Muscle layer of colon (tissue), 2 donors: ENCODE measurements around the gene OBP2A.
"Not testable (repeated sequence)": the region's sequence is repeated elsewhere in the genome, so short reads cannot be mapped to it uniquely, and the experiment has no call there.

ENCODE experiments used
- H3K27ac ChIP-seq: one replicate; pipeline ENCODE4 v1.7.0; 2013; ENCODE audit warnings: low read depth, mild to moderate bottlenecking, low read length, moderate library complexity
- H3K27me3 ChIP-seq, 2 donors: one replicate each; pipeline ENCODE4 v1.7.0; 2013; ENCODE audit warnings: low read length in 2 of 2, mild to moderate bottlenecking in 2 of 2; ENCODE audit not compliant: insufficient read depth in 2 of 2, control insufficient read depth in 1 of 2
- H3K36me3 ChIP-seq: one replicate; pipeline ENCODE4 v1.7.0; 2013; ENCODE audit warnings: mild to moderate bottlenecking, low read length; ENCODE audit not compliant: insufficient read depth
- H3K4me1 ChIP-seq: one replicate; pipeline ENCODE4 v1.7.0; 2013; ENCODE audit warnings: mild to moderate bottlenecking, low read length; ENCODE audit not compliant: insufficient read depth
- H3K4me3 ChIP-seq, 2 donors: one replicate each; pipeline ENCODE4 v1.7.0; 2013; ENCODE audit warnings: low read length in 2 of 2, low read depth in 1 of 2, mild to moderate bottlenecking in 1 of 2, moderate library complexity in 1 of 2
- H3K9ac ChIP-seq: one replicate; pipeline ENCODE4 v1.7.0; 2013; ENCODE audit warnings: low read length
- H3K9me3 ChIP-seq: one replicate; pipeline ENCODE4 v1.7.0; 2013; ENCODE audit warnings: mild to moderate bottlenecking, low read length
- donor health status: abdominal sarcoma.
- donor health status: Adenocarcinoma of cecum.

Gene OBP2A

DNA sequence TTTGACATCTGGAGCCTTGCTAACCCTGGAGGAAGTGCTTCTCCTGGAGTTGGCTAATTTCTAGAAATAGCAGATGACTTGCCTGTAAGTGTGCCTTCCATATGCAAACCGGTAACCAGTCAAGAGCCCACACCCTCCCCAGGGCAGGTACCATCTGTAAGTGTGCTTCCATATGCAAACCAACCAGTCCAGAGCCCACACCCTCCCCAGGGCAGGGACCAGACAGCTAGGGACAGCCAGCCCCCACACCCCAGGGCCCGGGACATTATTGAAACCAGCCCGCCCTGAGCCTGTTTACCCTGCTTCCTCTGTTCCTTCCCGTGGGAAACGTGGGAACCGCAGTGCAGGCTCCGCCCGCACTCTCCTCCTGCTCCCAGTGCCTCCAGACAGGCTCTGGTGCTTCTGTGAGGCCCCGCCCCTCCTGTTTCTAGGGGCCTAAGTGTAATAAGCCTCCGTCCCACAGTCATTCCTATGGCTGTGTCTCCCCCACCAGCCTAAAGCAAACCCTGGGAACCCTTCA, 11.7 kb upstream of the OBP2A start:
- H3K36me3 ChIP-seq, H3K27me3 ChIP-seq, H3K4me1 ChIP-seq, H3K27ac ChIP-seq, H3K4me3 ChIP-seq, H3K9ac ChIP-seq, H3K9me3 ChIP-seq: not testable (repeated sequence)

DNA sequence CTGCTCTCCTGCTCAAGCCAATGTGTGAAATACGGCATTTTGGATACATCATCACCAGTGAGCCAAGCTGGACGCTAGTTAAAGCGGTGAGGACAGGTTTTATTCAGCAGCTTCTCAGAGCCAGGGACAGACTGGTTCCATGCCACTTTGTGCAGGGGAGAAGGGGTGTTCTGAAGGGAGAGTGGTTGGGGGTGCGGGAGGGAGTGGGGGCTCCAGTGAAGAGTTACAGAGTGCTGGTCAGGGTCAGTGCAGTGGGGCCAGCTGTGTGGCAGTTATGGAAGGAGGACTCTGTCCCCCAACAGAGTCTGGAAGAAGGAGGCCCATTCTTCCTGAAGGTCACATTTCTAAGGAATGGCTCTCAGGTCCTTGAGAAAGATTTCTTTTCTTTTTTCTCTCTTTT, 11.1 kb upstream of the OBP2A start:
- H3K4me3 ChIP-seq, H3K9ac ChIP-seq, H3K9me3 ChIP-seq, H3K4me1 ChIP-seq, H3K27ac ChIP-seq, H3K27me3 ChIP-seq, H3K36me3 ChIP-seq: not testable (repeated sequence)

DNA sequence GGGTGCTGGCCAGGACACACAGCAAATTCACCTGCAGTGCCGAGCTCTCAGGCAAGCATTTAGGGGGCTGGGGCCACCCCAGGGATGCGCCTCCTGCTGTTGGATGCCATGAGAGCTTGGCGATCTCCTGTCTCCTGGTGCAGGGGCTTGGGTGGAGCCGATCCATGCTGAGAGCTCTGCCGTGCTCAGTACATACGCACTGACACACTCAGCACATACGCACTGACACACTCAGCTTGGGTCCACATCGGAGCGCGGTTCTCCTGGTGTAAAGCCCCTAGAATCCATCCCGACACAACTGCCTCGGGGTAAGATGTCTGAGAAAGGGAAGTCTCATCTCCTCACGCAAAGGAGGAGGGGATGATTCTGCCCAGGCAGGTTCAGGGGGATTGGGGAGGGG, 10.3 kb upstream of the OBP2A start:
- not testable (repeated sequence) for H3K27me3 ChIP-seq, H3K9me3 ChIP-seq, H3K36me3 ChIP-seq

DNA sequence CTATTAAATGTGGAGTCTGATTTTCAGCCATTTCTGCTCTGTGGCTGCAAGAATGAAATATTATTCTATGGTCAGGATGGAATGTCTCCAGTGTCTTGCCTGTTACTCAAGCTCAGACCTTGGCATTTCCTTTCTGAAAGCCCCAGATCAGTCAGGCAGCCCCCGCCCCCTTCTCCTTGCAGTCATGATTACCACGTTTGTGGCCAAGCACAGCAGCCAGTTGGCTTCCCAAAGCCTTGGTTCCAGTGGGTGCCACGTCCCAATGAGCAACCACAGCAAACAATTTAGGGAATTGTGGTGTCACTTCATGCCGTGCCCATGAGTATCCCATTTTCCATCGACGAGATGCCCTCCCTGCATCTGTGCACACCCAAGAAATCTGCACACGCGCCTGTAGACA, 9.7 kb upstream of the OBP2A start:
- H3K9me3 ChIP-seq: no peaks in the 10 kb centered on the region
- H3K4me3 ChIP-seq: no peak overlapping the region
- no peaks in the 10 kb centered on the region for H3K27me3 ChIP-seq
- H3K27ac ChIP-seq: no peak overlapping the region
- no peaks in the 10 kb centered on the region for H3K36me3 ChIP-seq
- H3K9ac ChIP-seq: no peak overlapping the region
- H3K4me1 ChIP-seq: no peaks in the 10 kb centered on the region

More for the DNA sequence above, 10.3 kb upstream of the OBP2A start:
- not testable (repeated sequence) for H3K27ac ChIP-seq, H3K9ac ChIP-seq, H3K4me1 ChIP-seq, H3K4me3 ChIP-seq

DNA sequence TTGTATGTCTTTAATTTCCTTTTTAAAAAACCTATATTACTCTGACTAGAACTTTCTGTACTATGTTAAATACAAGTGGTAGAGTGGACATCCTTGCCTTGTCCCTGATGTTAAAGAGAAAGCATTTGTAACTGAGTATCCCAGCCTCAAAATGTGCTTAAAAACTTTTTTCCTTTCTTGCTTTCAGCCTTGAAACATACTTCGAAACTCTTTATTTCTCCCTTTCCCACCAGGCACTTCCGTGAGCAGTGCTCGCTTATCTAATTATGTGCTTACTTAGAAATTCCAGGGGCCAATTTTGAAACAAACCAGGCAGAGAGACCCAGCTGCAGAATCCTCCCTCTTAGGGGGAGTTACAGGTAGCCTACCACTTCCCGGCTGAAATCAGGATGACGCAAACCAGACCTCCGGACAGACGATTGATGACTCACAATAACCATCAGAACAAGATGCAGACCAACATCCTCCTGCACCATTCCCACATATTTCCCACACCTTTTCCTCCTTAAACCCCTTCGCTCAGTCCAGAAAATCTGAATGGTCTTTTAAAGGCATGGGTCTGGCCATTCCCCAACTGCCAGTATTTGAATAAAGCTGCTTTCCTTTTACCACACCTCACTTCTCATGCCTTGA, 2.5 kb upstream of the OBP2A start:
- H3K4me1 ChIP-seq, H3K4me3 ChIP-seq, H3K27ac ChIP-seq, H3K9me3 ChIP-seq, H3K9ac ChIP-seq, H3K36me3 ChIP-seq, H3K27me3 ChIP-seq: not testable (repeated sequence)

DNA sequence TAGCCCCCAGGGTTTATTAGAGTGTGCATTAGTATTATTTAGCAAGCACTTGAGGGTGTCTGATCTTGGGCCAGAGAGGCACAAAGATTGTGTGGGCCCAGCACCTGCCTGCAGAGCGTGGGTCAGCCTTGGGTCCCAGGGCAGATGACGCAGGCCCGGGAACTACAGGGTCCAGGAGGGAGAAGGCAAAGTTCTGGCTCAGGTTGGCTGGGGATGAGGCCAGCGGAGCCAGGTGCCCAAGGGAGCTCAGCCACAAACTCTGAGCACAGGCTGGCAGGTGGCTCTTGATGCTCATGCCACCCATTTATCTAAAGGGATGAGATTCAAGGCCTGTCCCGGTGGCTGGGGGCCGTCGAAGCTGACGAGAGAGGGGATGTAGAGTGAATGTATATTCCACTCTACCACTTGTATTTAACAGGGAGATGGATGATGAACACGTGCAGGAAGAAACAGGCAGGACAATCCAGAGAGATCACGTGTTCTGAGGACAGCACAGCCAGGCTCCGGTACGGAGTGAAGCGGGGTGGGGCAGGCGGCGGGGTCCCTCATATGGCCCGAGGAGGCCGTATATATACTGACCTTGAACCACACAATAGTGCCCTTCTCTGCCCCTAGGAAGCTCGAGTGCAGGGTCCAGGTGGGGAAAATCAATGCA, 818 bp upstream of the OBP2A start:
- Histone ChIP-seq H3K4me3 (no peak overlapping the region), H3K27me3 (peaks cover 0 to 2% of the 10 kb centered on the region in 2 donors), H3K36me3 (no peaks in the 10 kb centered on the region)

DNA sequence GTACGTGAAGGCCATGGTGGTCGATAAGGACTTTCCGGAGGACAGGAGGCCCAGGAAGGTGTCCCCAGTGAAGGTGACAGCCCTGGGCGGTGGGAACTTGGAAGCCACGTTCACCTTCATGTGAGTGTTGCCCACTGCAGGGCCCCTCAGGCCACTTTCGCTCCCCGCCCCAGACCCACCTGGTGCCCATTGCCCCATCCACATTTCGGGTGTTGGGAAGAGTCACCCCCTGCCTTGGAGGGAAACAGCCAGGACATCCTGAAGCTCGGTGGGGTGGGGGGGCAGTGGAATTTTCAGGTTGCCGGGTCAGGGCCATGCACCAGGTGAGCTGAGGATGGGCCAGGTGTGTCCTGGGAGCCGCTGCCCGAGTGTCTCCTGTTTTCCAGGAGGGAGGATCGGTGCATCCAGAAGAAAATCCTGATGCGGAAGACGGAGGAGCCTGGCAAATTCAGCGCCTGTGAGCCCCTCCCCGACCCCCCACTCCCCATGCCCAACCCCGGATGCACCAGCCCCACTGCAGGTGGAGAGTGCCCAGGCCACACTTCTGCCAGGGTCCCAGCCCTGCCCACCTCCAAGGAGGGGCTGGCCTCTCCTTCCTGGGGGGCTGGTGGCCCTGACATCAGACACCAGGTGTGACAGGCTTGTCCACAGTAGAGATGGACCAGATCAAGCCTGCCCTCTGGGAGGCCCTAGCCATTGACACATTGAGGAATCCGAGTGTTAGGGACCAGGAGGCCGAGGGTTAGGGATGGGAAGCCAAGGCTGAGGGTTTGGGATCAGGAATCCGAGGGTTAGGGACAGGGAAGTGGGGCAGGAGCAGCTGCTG, 1.1 kb downstream of the OBP2A start:
- H3K27ac ChIP-seq, H3K9me3 ChIP-seq, H3K9ac ChIP-seq, H3K36me3 ChIP-seq, H3K4me1 ChIP-seq, H3K4me3 ChIP-seq, H3K27me3 ChIP-seq: not testable (repeated sequence)

More for the DNA sequence above, 818 bp upstream of the OBP2A start:
- no peaks in the 10 kb centered on the region for H3K4me1 ChIP-seq
- H3K27ac ChIP-seq: no peak overlapping the region
- no peaks in the 10 kb centered on the region for H3K9me3 ChIP-seq
- no peak overlapping the region for H3K9ac ChIP-seq

DNA sequence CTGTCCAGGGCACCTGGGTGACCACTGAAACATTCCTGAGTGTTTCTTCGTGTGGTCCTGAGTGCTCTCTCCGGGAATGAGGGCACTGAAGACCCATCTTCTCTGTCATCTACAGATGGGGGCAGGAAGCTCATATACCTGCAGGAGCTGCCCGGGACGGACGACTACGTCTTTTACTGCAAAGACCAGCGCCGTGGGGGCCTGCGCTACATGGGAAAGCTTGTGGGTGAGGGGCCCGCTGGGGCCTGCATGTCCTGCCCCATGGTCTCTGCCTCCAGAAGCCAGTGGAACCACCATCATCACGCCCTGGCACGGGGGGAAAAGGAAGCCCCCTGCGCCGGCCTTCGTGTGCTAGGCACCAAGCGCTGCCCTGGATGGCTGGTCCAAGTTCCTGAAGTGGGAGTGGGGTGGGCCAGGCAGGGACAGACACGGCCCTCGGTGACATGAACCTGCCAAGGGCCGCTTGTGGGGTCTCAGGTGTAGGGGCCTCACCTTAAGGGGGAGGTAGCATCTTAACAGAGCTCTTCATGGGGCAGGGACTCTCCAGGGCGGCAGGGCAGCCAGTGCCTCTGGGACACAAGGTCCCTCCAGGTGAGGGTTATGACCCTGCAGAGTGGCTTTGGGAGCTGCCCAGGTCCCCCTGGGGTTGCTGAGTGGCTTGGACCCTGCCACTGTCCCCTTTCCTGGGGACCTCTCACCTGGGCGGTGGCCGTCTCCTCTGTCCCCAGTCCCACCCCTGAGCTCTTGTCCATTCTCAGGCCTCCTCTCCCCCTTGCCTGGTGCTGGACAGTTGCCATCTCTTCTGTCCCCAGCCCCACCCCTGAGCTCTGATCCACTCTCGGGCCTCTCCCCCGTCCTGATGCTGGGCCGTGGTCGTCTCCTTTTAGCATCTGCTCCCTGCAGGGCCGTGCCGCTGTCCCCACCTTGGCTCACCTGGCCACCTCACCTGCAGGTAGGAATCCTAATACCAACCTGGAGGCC, 2.1 kb downstream of the OBP2A start:
- no peak overlapping the region for H3K27ac ChIP-seq
- no peaks in the 10 kb centered on the region for H3K4me1 ChIP-seq
- H3K27me3 ChIP-seq: peaks cover 0 to 6% of the 10 kb centered on the region in 2 donors
- H3K9ac ChIP-seq: no peak overlapping the region
- no peaks in the 10 kb centered on the region for H3K36me3 ChIP-seq
- no peaks in the 10 kb centered on the region for H3K9me3 ChIP-seq
- no peak overlapping the region for H3K4me3 ChIP-seq

DNA sequence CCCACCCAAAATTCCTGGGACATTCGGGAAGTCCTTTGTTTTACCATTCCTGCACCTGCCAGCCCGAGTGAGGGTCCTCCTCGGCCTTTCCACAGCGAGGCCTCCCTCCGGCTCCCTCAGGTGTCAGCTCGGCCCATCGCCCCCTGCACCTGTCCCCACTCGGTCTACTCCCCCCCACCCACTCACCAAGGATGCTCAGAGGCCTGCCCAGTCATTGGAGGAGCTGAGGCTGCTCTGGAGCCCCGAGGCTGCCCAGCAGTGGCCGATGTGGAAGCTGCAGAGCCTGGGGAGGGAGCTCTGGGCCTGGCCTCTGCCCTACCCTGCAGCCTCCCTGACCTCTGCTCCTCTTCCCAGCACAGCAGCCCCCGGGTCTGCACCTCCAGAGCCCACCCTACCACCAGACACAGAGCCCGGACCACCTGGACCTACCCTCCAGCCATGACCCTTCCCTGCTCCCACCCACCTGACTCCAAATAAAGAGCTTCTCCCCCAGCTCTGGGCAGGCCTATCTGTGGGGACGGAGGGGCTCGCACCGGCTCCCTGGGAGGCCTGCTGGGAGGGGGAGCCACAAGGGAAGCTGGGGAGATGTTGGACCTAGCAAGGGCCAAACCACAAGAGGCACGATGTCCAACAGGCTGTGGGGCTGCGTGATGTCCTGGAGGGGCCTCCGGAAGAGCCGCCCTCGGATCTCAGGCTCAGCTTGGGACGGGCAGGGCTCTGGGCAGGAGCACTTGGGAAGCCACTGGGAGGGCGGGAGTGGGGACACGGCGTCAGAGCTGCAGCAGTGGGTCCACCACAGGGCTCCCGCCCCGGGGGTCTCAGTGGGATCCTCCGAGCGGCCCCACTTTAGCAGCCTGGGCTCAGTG, 3.8 kb downstream of the OBP2A start:
- not testable (repeated sequence) for H3K4me1 ChIP-seq, H3K36me3 ChIP-seq, H3K4me3 ChIP-seq, H3K9ac ChIP-seq, H3K27ac ChIP-seq, H3K9me3 ChIP-seq, H3K27me3 ChIP-seq

DNA sequence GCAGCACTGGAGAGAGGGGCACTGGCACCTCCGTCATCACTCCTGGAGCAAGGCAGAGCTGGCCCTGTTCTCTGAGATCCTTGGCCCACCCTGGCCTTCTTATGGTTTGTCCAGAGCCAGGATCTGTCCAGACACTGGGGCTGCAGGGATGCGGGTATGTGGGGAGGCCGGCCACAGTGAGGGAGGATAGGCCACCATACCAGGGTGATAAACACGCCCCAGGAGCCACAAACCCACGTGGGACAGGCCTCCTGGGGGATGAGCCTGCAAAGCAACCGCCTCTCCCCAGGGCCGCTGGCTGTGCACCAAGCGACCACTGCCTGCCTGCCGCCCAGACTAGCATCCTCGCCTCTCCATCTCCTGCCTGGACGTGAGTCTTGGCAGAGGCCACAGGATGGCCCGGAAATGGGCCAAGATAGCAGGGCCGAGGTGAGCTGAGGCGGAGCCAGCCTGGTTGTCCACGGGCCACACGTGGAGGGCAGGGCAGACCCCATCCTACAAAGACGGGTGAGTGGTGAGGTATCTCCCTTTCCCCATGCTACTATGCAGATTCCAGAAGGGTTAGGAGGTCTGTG, 4.5 kb downstream of the OBP2A start:
- H3K36me3 ChIP-seq: no peaks in the 10 kb centered on the region
- H3K9me3 ChIP-seq: no peaks in the 10 kb centered on the region
- H3K27ac ChIP-seq: no peak overlapping the region
- H3K4me1 ChIP-seq: no peaks in the 10 kb centered on the region
- no peak overlapping the region for H3K4me3 ChIP-seq
- H3K9ac ChIP-seq: no peak overlapping the region
- H3K27me3 ChIP-seq: peaks cover 0 to 6% of the 10 kb centered on the region in 2 donors
